Uterus (tissue), 4 donors: ENCODE measurements around the gene HSPBP1. TPM values are rescaled to one million over a fixed set of nuclear protein-coding genes. Genes with fewer than 3 reads are reported as not detected.

ENCODE experiments used
- DNase-seq, 2 donors: peaks; one replicate each; pipeline ENCODE4 v3.0.0-alpha.2; 2019 to 2020
- H3K27ac ChIP-seq, 2 donors: fragments of 200-600 bp; sonication (generic); 1 replicate in 1 of 2; 2 replicates in 1 of 2; pipeline ENCODE4 v1.5.1; 2016 to 2018
- H3K27me3 ChIP-seq, 2 donors: fragments of 200-600 bp; sonication (generic); one replicate each; pipeline ENCODE4 v1.5.1; 2018 to 2019; ENCODE audit warnings: control low read depth in 1 of 2
- H3K36me3 ChIP-seq, 2 donors: fragments of 200-600 bp; sonication (generic); one replicate each; pipeline ENCODE4 v1.5.1; 2019; ENCODE audit warnings: control low read depth in 1 of 2
- H3K4me1 ChIP-seq, 2 donors: fragments of 200-600 bp; sonication (generic); one replicate each; pipeline ENCODE4 v1.5.1; 2018 to 2019; ENCODE audit warnings: control low read depth in 1 of 2
- H3K4me3 ChIP-seq, 2 donors: fragments of 200-600 bp; sonication (generic); 1 replicate in 1 of 2; 2 replicates in 1 of 2; pipeline ENCODE4 v1.5.1; 2018 to 2019; ENCODE audit warnings: mild to moderate bottlenecking in 1 of 2
- H3K9me3 ChIP-seq, 2 donors: fragments of 200-600 bp; sonication (generic); one replicate each; pipeline ENCODE4 v1.5.1; 2019; ENCODE audit warnings: control low read depth in 1 of 2
- CTCF ChIP-seq, 4 experiments: fragments of 200-600 bp in 2 of 4; fragments of 450-650 bp in 2 of 4; sonication (generic) in 2 of 4; IDR thresholded peaks; one replicate each; pipeline ENCODE4 v1.5.1; 2016 to 2019; ENCODE audit warnings: antibody characterized with exemption in 4 of 4, mild to moderate bottlenecking in 2 of 4, moderate library complexity in 1 of 4
- POLR2A ChIP-seq, 2 donors: fragments of 450-650 bp; IDR thresholded peaks; one replicate each; pipeline ENCODE4 v1.6.1; 2016; ENCODE audit warnings: antibody characterized with exemption in 2 of 2, mild to moderate bottlenecking in 1 of 2, moderate library complexity in 1 of 2
- intact Hi-C: fragments of 100-400 bp; cut with DNase I; formaldehyde crosslinking; loops from one replicate; pipeline ENCODE4 v1.15.1; 2023; ENCODE audit warnings: low total_unique reads
- total RNA-seq, 4 donors: library from RNA; depleted of rRNA in 3 of 4; stranded (reverse); fragments of >200 nt in 3 of 4; gene quantifications; one replicate each; pipeline versions ENCODE4 v1.1.0 to v1.2.4, GENCODE V29; 2014 to 2023
- donor health status: DM: yes; HTN: yes; CAD: no.

Gene HSPBP1
- total RNA-seq, 4 donors from 2014 or later, result 1.3 to 37.4 (median 25.6) TPM

- no peak for DNase-seq
- intact Hi-C loops, result no loop called here
Measured at GRCh38 chr19:55265723-55266386, 14.1 kb downstream of the HSPBP1 start.

GRCh38 chr19:55265173-55265572 lies 14.7 kb downstream of the HSPBP1 start:
- no peak for DNase-seq
- TF ChIP-seq POLR2A (IDR thresholded peaks at IDR 0.05) (no peak), CTCF (IDR thresholded peaks at IDR 0.05) (no peak)
- Histone ChIP-seq H3K27ac (no peak overlapping the region), H3K36me3 (no peaks in the 10 kb centered on the region), H3K9me3 (no peaks in the 10 kb centered on the region), H3K4me3 (no peak overlapping the region), H3K4me1 (no peaks in the 10 kb centered on the region), H3K27me3 (no peaks in the 10 kb centered on the region)
- intact Hi-C loops, result no loop called here

More at GRCh38 chr19:55265723-55266386, 14.1 kb downstream of the HSPBP1 start:
- H3K4me3 ChIP-seq, result no peak overlapping the region
- TF ChIP-seq CTCF (IDR thresholded peaks at IDR 0.05), result no peak
- TF ChIP-seq POLR2A (IDR thresholded peaks at IDR 0.05), result no peak
- H3K9me3 ChIP-seq, result no peaks in the 10 kb centered on the region
- no peak overlapping the region for H3K27ac ChIP-seq
- no peaks in the 10 kb centered on the region for H3K4me1 ChIP-seq
- H3K36me3 ChIP-seq, result no peaks in the 10 kb centered on the region
- no peaks in the 10 kb centered on the region for H3K27me3 ChIP-seq

- Histone ChIP-seq H3K27me3 (no peaks in the 10 kb centered on the region), H3K36me3 (no peaks in the 10 kb centered on the region), H3K4me3 (no peak overlapping the region), H3K4me1 (peaks cover 5% of the 10 kb centered on the region in 2 donors), H3K27ac (no peak overlapping the region), H3K9me3 (no peaks in the 10 kb centered on the region)
- intact Hi-C loops, result no loop called here
- TF ChIP-seq CTCF (IDR thresholded peaks at IDR 0.05), result no peak
- TF ChIP-seq POLR2A (IDR thresholded peaks at IDR 0.05), result no peak
- DNase-seq, result no peak
Measured at GRCh38 chr19:55264531-55264930, 15.4 kb downstream of the HSPBP1 start.

GRCh38 chr19:55262359-55262758 lies 17.6 kb downstream of the HSPBP1 start:
- H3K4me1 ChIP-seq, result peaks cover 5% of the 10 kb centered on the region in 2 donors
- H3K9me3 ChIP-seq, result no peaks in the 10 kb centered on the region
- no peaks in the 10 kb centered on the region for H3K27me3 ChIP-seq
- no peak overlapping the region for H3K4me3 ChIP-seq
- intact Hi-C loops, result no loop called here
- DNase-seq, result no peak
- H3K27ac ChIP-seq, result no peak overlapping the region
- no peak for TF ChIP-seq POLR2A (IDR thresholded peaks at IDR 0.05)
- no peak for TF ChIP-seq CTCF (IDR thresholded peaks at IDR 0.05)
- H3K36me3 ChIP-seq, result no peaks in the 10 kb centered on the region

- H3K27ac ChIP-seq, result no peak overlapping the region
- DNase-seq, result no peak
- H3K9me3 ChIP-seq, result no peaks in the 10 kb centered on the region
- no peaks in the 10 kb centered on the region for H3K36me3 ChIP-seq
- TF ChIP-seq CTCF (IDR thresholded peaks at IDR 0.05) (no peak), POLR2A (IDR thresholded peaks at IDR 0.05) (no peak)
- H3K4me1 ChIP-seq, result peaks cover 5% of the 10 kb centered on the region in 2 donors
- no peak overlapping the region for H3K4me3 ChIP-seq
- intact Hi-C loops, result no loop called here
- no peaks in the 10 kb centered on the region for H3K27me3 ChIP-seq
Measured at GRCh38 chr19:55261671-55262126, 18.2 kb downstream of the HSPBP1 start.
